ENCODE data around the gene PTGR1.

The PTGR1 gene

DNA sequence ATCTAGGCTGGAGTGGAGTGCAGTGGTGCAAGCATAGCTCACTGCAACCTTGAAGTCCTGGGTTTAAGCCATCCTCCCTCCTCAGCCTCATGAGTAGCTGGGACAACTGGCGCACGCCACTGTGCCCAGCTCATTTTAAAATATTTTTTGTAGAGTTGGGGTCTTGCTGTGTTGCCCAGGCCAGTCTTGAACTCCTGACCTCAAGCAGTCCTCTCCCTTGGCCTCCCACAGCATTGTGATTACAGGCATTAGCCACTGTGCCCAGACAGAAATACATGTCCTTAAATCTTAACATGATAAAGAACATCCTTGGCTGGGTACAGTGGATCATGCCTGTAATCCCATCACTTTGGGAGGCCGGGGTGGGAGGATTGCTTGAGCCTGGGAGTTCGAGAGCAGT lies 67.7 kb downstream of the PTGR1 start:
- DNase-seq, result no peak

DNA sequence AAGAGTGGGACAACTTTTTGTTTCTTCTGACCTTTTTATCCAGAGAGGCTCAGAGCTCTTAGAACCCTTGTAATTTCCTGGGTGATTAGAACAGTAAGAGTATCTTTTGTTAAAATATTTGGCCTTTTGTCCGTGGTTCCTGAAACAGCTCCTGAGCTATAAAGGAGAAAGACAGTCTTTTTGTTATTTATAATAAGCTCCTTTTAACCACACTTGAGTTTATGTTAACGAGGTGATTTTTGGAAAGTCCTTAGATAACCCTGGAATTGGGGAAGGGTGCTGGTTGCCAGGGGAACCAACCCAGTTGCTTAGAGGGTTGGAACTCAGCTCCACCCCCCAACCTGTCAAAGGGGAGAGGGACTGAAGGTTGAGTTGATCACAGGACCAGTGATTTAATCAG lies 69.7 kb downstream of the PTGR1 start:
- no peak for DNase-seq

DNA sequence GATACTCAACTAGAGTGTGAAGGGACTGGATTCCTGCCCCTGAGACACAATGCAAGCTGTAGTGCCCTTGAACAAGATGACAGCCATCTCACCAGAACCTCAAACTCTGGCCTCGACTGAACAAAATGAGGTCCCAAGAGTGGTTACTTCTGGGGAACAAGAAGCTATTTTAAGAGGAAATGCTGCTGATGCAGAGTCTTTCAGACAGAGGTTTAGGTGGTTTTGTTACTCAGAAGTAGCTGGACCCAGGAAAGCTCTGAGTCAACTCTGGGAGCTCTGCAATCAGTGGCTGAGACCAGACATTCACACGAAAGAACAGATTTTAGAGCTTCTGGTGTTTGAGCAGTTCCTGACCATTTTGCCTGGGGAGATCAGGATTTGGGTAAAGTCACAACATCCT lies 72.1 kb downstream of the PTGR1 start:
- no peak for DNase-seq

GRCh38 chr9:111525056-111525977 lies 74.1 kb downstream of the PTGR1 start, which contains the start of gene ZNF483:
Gene ZNF483, plus strand, starts transcription at chr9:111525179. Its CDS starts 2,217 bp downstream, at chr9:111527396.
- DNase-seq, result peak; percentile 28 to 58

GRCh38 chr9:111524731-111525055 lies 74.8 kb downstream of the PTGR1 start:
- DNase-seq, result no peak

GRCh38 chr9:111516061-111516465 lies 83.4 kb downstream of the PTGR1 start:
- no peak for DNase-seq

DNA sequence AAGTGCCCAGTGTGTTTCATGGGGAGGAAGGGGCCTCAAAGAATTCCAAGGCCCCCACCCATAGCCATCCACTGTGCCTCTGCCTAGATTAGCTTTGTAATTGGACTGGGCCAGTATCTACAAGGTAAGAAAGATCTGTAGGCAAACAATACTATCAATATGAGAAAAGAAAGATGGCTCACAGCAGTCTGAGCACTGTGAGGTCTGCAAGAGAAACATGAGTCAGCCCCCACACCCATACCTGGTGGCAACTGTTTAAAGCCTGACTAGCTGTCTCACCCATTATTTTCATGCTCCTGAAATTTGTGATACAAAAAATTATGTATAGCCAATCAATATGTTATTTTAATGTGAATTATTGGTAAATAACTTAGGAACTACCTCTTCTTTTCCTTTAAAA lies 84.5 kb downstream of the PTGR1 start:
- DNase-seq, result no peak
